ENCODE data around the gene SLC35A4. TPM values are rescaled to one million over a fixed set of nuclear protein-coding genes. Genes with fewer than 3 reads are reported as not detected.

Gene SLC35A4
- total RNA-seq, 4 donors from 2014 or later, result 24.5 to 52.0 (median 32.7) TPM

- H3K4me1 ChIP-seq, result no peaks in the 10 kb centered on the region
- ATAC-seq, result no peak
- no peak for TF ChIP-seq POLR2A (IDR thresholded peaks at IDR 0.05)
- no peak for TF ChIP-seq POLR2AphosphoS5 (IDR thresholded peaks at IDR 0.05)
- no peaks in the 10 kb centered on the region for H3K36me3 ChIP-seq
- H3K9me3 ChIP-seq, result no peaks in the 10 kb centered on the region
- H3K4me3 ChIP-seq, result no peak overlapping the region
- 61 to 95% methylated on average over 2 of the region's 2 CpGs for WGBS, 2 donors (ENCODE audit: low coverage in 1 of 2)
- H3K27me3 ChIP-seq, result no peaks in the 10 kb centered on the region
- H3K27ac ChIP-seq, result no peak overlapping the region
Observed at GRCh38 chr5:140607031-140607430, 42.4 kb downstream of the SLC35A4 start.

DNA sequence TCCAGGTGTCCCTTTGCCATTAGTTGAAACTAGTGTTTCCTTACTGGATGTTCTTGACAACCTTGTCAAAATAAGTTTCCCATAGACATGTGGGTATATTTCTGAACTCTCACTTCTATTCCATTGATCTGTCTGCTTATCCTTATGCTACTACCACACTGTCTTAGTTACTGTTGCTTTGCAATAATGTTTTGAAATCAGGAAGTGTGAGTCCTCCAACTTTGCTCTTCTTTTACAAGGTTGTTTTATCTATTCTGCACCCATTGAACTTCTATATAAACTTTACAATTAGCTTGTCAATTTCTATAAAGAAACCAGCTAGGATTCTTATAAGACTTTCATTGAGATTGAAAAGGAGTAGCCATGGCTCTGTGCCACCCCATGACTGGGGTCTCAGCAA, 44.1 kb downstream of the SLC35A4 start:
- no peaks in the 10 kb centered on the region for H3K4me1 ChIP-seq
- ATAC-seq, result no peak
- H3K27ac ChIP-seq, result peak overlapping the region in 3 of 4 donors; percentile 40 to 48 (median 43)
- no peak overlapping the region for H3K4me3 ChIP-seq
- H3K9me3 ChIP-seq, result no peaks in the 10 kb centered on the region
- H3K36me3 ChIP-seq, result no peaks in the 10 kb centered on the region
- no peaks in the 10 kb centered on the region for H3K27me3 ChIP-seq
- TF ChIP-seq POLR2AphosphoS5 (IDR thresholded peaks at IDR 0.05), result no peak
- no peak for TF ChIP-seq POLR2A (IDR thresholded peaks at IDR 0.05)
- TF ChIP-seq EP300 (IDR thresholded peaks at IDR 0.05), result no peak
- TF ChIP-seq, protein P1, sequence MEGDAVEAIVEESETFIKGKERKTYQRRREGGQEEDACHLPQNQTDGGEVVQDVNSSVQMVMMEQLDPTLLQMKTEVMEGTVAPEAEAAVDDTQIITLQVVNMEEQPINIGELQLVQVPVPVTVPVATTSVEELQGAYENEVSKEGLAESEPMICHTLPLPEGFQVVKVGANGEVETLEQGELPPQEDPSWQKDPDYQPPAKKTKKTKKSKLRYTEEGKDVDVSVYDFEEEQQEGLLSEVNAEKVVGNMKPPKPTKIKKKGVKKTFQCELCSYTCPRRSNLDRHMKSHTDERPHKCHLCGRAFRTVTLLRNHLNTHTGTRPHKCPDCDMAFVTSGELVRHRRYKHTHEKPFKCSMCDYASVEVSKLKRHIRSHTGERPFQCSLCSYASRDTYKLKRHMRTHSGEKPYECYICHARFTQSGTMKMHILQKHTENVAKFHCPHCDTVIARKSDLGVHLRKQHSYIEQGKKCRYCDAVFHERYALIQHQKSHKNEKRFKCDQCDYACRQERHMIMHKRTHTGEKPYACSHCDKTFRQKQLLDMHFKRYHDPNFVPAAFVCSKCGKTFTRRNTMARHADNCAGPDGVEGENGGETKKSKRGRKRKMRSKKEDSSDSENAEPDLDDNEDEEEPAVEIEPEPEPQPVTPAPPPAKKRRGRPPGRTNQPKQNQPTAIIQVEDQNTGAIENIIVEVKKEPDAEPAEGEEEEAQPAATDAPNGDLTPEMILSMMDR (IDR thresholded peaks at IDR 0.05), result no peak

GRCh38 chr5:140609126-140609525, 44.5 kb downstream of the SLC35A4 start:
- WGBS, 2 donors (ENCODE audit: low coverage in 1 of 2), result 60 to 71% methylated on average over 1 to 4 of the region's 4 CpGs
- no peak overlapping the region for H3K4me3 ChIP-seq
- H3K27ac ChIP-seq, result peak overlapping the region in 3 of 4 donors; percentile 40 to 48 (median 43)
- H3K4me1 ChIP-seq, result no peaks in the 10 kb centered on the region
- TF ChIP-seq EP300 (IDR thresholded peaks at IDR 0.05) (no peak), POLR2A (IDR thresholded peaks at IDR 0.05) (no peak), POLR2AphosphoS5 (IDR thresholded peaks at IDR 0.05) (peak; percentile 23)
- TF ChIP-seq, protein P1 (IDR thresholded peaks at IDR 0.05), result no peak
- H3K9me3 ChIP-seq, result no peaks in the 10 kb centered on the region
- peak; percentile 67 for ATAC-seq
- no peaks in the 10 kb centered on the region for H3K27me3 ChIP-seq
- H3K36me3 ChIP-seq, result no peaks in the 10 kb centered on the region

DNA sequence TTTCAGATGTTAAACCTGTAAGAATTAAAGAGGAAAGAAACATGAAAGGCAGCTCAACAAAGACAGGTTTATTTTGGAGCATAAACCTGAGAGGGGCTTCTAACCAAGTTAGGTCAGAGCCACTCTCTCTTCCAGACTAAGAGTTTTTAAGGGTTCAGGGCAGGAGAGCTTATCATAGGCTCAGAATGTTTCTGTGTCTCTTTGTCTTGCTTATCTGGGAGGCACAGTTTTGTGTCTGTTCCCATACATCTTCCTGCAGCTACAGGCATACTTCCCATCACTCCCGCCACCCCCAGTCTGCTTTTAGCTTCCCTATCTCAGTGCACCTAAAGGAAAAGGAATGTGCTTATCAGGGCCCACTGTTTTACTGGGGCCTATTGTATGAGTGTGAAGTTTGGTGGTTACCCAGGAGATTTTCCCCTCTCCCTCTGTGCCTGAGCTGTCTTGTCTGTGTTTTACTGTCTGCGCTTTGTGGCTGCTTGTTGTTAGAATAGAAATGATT, 46.4 kb downstream of the SLC35A4 start:
- ATAC-seq, result no peak
- Histone ChIP-seq H3K9me3 (no peaks in the 10 kb centered on the region), H3K36me3 (no peaks in the 10 kb centered on the region), H3K27me3 (no peaks in the 10 kb centered on the region), H3K4me3 (no peak overlapping the region), H3K4me1 (no peaks in the 10 kb centered on the region), H3K27ac (no peak overlapping the region)
- WGBS, 2 donors (ENCODE audit: low coverage in 1 of 2), result 69 to 75% methylated on average over 2 of the region's 2 CpGs
- TF ChIP-seq POLR2A (IDR thresholded peaks at IDR 0.05), result no peak
- TF ChIP-seq POLR2AphosphoS5 (IDR thresholded peaks at IDR 0.05), result no peak
- TF ChIP-seq, protein P1 (IDR thresholded peaks at IDR 0.05), result no peak
- TF ChIP-seq EP300 (IDR thresholded peaks at IDR 0.05), result no peak

Small RNAs within 50 kb of the gene (small RNA-seq; reads per million reads assigned to genes)
- 0 reads per million in 4 donors for gene RF00279
- gene RF00443, result 0 reads per million in 4 donors

Other genes with a start within 250 kb of the SLC35A4 start
- gene HBEGF, start 218.2 kb upstream of the SLC35A4 start, total RNA-seq, result 10 to 100 TPM in 1 of 4 donors, 1 to 10 TPM in 3; 4.7 to 17.4 (median 6.6) TPM
- gene SLC4A9, start 204.6 kb upstream of the SLC35A4 start, total RNA-seq, result not detected
- gene ANKHD1, start 163.0 kb upstream of the SLC35A4 start, total RNA-seq, result 100 to 1,000 TPM in 1 of 4 donors, 10 to 100 TPM in 3; 52.7 to 156 (median 84.5) TPM
- gene EIF4EBP3, start 17.2 kb upstream of the SLC35A4 start, total RNA-seq, result 10 to 100 TPM in 2 of 4 donors, 1 to 10 TPM in 2; 1.8 to 21.5 (median 11.2) TPM
- 10 to 100 TPM; 17.5 to 29.4 (median 23.2) TPM for gene SRA1, start 7.4 kb upstream of the SLC35A4 start, total RNA-seq
- gene APBB3, start 230 bp upstream of the SLC35A4 start, total RNA-seq, result 10 to 100 TPM in 3 of 4 donors, 1 to 10 TPM in 1; 9.7 to 25.1 (median 17.5) TPM
- 10 to 100 TPM; 20.4 to 84.5 (median 37.9) TPM for gene CD14, start 68.3 kb downstream of the SLC35A4 start, total RNA-seq
- gene TMCO6, start 74.6 kb downstream of the SLC35A4 start, total RNA-seq, result 10 to 100 TPM; 10.9 to 72.1 (median 26.7) TPM
- gene NDUFA2, start 82.8 kb downstream of the SLC35A4 start, total RNA-seq, result 10 to 100 TPM; 38.6 to 61.5 (median 46.1) TPM
- 100 to 1,000 TPM; 130 to 168 (median 131) TPM for gene IK, start 83.0 kb downstream of the SLC35A4 start, total RNA-seq
- gene WDR55, start 100.1 kb downstream of the SLC35A4 start, total RNA-seq, result 10 to 100 TPM; 15.6 to 25.1 (median 16.9) TPM
- under 1 TPM in 3 of 4 donors, not detected in 1; 0.19 to 0.67 (median 0.62) TPM for gene DND1, start 108.7 kb downstream of the SLC35A4 start, total RNA-seq
- 10 to 100 TPM; 65.9 to 67.9 (median 67.1) TPM for gene HARS1, start 126.5 kb downstream of the SLC35A4 start, total RNA-seq
- 10 to 100 TPM; 16.0 to 41.6 (median 25.5) TPM for gene HARS2, start 126.6 kb downstream of the SLC35A4 start, total RNA-seq
- 10 to 100 TPM; 35.8 to 47.2 (median 45.0) TPM for gene ZMAT2, start 135.6 kb downstream of the SLC35A4 start, total RNA-seq
- gene PCDHA1, start 221.3 kb downstream of the SLC35A4 start, total RNA-seq, result not detected
- under 1 TPM in 2 of 4 donors, not detected in 2; 0.19 to 0.27 TPM for gene PCDHA2, start 230.0 kb downstream of the SLC35A4 start, total RNA-seq
- 1 to 10 TPM in 1 of 4 donors, under 1 TPM in 3; 0.32 to 1.4 (median 0.70) TPM for gene PCDHA3, start 236.2 kb downstream of the SLC35A4 start, total RNA-seq
- under 1 TPM in 3 of 4 donors, not detected in 1; 0.13 to 0.96 (median 0.31) TPM for gene PCDHA4, start 242.2 kb downstream of the SLC35A4 start, total RNA-seq